ENCODE measurements around the gene DRG2.

DRG2 gene

GRCh38 chr17:18038861-18039534 is 48.8 kb upstream of the DRG2 start, which contains the start of the genes ATPAF2 and GID4:
TSS of gene ATPAF2 (minus strand) at chr17:18039168. CDS start at chr17:18039013, 155 bp downstream.
TSS of gene GID4 (plus strand) at chr17:18039408. CDS start at chr17:18039465, 57 bp downstream.
- peak within 1 kb of the TSS; percentile 79 for H3K27ac ChIP-seq (replicated peaks)
- no peak for TF ChIP-seq REST (IDR thresholded peaks at IDR 0.05; ENCODE audit: insufficient replicate concordance, low read depth)
- TF ChIP-seq, protein P1, sequence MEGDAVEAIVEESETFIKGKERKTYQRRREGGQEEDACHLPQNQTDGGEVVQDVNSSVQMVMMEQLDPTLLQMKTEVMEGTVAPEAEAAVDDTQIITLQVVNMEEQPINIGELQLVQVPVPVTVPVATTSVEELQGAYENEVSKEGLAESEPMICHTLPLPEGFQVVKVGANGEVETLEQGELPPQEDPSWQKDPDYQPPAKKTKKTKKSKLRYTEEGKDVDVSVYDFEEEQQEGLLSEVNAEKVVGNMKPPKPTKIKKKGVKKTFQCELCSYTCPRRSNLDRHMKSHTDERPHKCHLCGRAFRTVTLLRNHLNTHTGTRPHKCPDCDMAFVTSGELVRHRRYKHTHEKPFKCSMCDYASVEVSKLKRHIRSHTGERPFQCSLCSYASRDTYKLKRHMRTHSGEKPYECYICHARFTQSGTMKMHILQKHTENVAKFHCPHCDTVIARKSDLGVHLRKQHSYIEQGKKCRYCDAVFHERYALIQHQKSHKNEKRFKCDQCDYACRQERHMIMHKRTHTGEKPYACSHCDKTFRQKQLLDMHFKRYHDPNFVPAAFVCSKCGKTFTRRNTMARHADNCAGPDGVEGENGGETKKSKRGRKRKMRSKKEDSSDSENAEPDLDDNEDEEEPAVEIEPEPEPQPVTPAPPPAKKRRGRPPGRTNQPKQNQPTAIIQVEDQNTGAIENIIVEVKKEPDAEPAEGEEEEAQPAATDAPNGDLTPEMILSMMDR (IDR thresholded peaks at IDR 0.05; ENCODE audit: insufficient read depth, low read length), result no peak
- no peak for TF ChIP-seq SPI1 (IDR thresholded peaks at IDR 0.05; ENCODE audit: borderline replicate concordance, low read depth)
- TF ChIP-seq GABPA (IDR thresholded peaks at IDR 0.05; ENCODE audit: low read depth), result no peak
- TF ChIP-seq POLR2AphosphoS5 (IDR thresholded peaks at IDR 0.05; ENCODE audit: low read depth), result no peak
- H3K27me3 ChIP-seq (ENCODE audit: insufficient read depth, poor library complexity, severe bottlenecking), result no peaks in the 10 kb centered on the region
- peak within 1 kb of the TSS; percentile 83 for H3K4me3 ChIP-seq (replicated peaks; ENCODE audit: insufficient read depth, low read length)
- DNase-seq (ENCODE audit: low read depth in 1 of 2, low spot score in 1 of 2), result peak; percentile 91 to 96

GRCh38 chr17:18039535-18040260 is 48.0 kb upstream of the DRG2 start:
- TF ChIP-seq REST (IDR thresholded peaks at IDR 0.05; ENCODE audit: insufficient replicate concordance, low read depth) (no peak), POLR2AphosphoS5 (IDR thresholded peaks at IDR 0.05; ENCODE audit: low read depth) (no peak), SPI1 (IDR thresholded peaks at IDR 0.05; ENCODE audit: borderline replicate concordance, low read depth) (no peak), GABPA (IDR thresholded peaks at IDR 0.05; ENCODE audit: low read depth) (no peak)
- TF ChIP-seq, protein P1 (IDR thresholded peaks at IDR 0.05; ENCODE audit: insufficient read depth, low read length), result no peak
- H3K27me3 ChIP-seq (ENCODE audit: insufficient read depth, poor library complexity, severe bottlenecking), result no peaks in the 10 kb centered on the region
- H3K27ac ChIP-seq (replicated peaks), result peak overlapping the region; percentile 79
- peak overlapping the region; percentile 83 for H3K4me3 ChIP-seq (replicated peaks; ENCODE audit: insufficient read depth, low read length)
- DNase-seq (ENCODE audit: low read depth in 1 of 2, low spot score in 1 of 2), result no peak

- peak overlapping the region; percentile 79; the same call in 1 of the 2 replicates for H3K27ac ChIP-seq (replicated peaks)
- no peaks in the 10 kb centered on the region for H3K27me3 ChIP-seq (ENCODE audit: insufficient read depth, poor library complexity, severe bottlenecking)
- TF ChIP-seq GABPA (IDR thresholded peaks at IDR 0.05; ENCODE audit: low read depth) (no peak), SPI1 (IDR thresholded peaks at IDR 0.05; ENCODE audit: borderline replicate concordance, low read depth) (no peak), REST (IDR thresholded peaks at IDR 0.05; ENCODE audit: insufficient replicate concordance, low read depth) (no peak), POLR2AphosphoS5 (IDR thresholded peaks at IDR 0.05; ENCODE audit: low read depth) (no peak)
- TF ChIP-seq, protein P1 (IDR thresholded peaks at IDR 0.05; ENCODE audit: insufficient read depth, low read length), result no peak
- H3K4me3 ChIP-seq (replicated peaks; ENCODE audit: insufficient read depth, low read length), result peak overlapping the region; percentile 83
- no peak for DNase-seq (ENCODE audit: low read depth in 1 of 2, low spot score in 1 of 2)
Observed at GRCh38 chr17:18040261-18040858, 47.4 kb upstream of the DRG2 start.

All from HL-60 (cell line).